GM18517 (cell line): ENCODE measurements around the gene CRYGB.
"Not testable (repeated sequence)": the region's sequence is repeated elsewhere in the genome, so short reads cannot be mapped to it uniquely, and the experiment has no call there.

ENCODE experiments used
- ATAC-seq: cut with Tn5 transposase; IDR thresholded peaks from one replicate; pipeline ENCODE4 v1.9.1; 2021; ENCODE audit warnings: mild to moderate bottlenecking, moderate library complexity; ENCODE audit not compliant: unreplicated experiment

The CRYGB gene

GRCh38 chr2:208150956-208151355 lies 5.0 kb upstream of the CRYGB start:
- no peak for ATAC-seq

- ATAC-seq, result no peak
These were observed 4.1 kb upstream of the CRYGB start for GRCh38 chr2:208150094-208150493.

GRCh38 chr2:208148803-208149202 lies 2.8 kb upstream of the CRYGB start:
- ATAC-seq, result no peak

- no peak for ATAC-seq
These were observed 1.8 kb upstream of the CRYGB start for GRCh38 chr2:208147759-208148158.

- ATAC-seq, result no peak
These were observed 1.1 kb upstream of the CRYGB start for GRCh38 chr2:208147008-208147407.

GRCh38 chr2:208142925-208143799 lies 2.8 kb downstream of the CRYGB start:
- ATAC-seq, result no peak

GRCh38 chr2:208142240-208142924 lies 3.6 kb downstream of the CRYGB start:
- ATAC-seq, result no peak

GRCh38 chr2:208139447-208139846 lies 6.5 kb downstream of the CRYGB start:
- ATAC-seq, result no peak

- not testable (repeated sequence) for ATAC-seq
These were observed 7.6 kb downstream of the CRYGB start for GRCh38 chr2:208138334-208138733.

GRCh38 chr2:208136716-208137094 lies 9.3 kb downstream of the CRYGB start:
- ATAC-seq, result no peak

GRCh38 chr2:208135794-208136715 lies 9.9 kb downstream of the CRYGB start:
- no peak for ATAC-seq

GRCh38 chr2:208134928-208135586 lies 10.9 kb downstream of the CRYGB start:
- ATAC-seq, result no peak

GRCh38 chr2:208130712-208131110 lies 15.2 kb downstream of the CRYGB start:
- no peak for ATAC-seq

GRCh38 chr2:208129744-208130711 lies 15.9 kb downstream of the CRYGB start, which contains the start of gene CRYGC:
Gene CRYGC (minus strand): TSS chr2:208129828. CDS start chr2:208129792, 36 bp downstream.
- ATAC-seq, result no peak

- ATAC-seq, result no peak
These were observed 17.8 kb downstream of the CRYGB start for GRCh38 chr2:208128136-208128535.

GRCh38 chr2:208127090-208127489 lies 18.9 kb downstream of the CRYGB start:
- no peak for ATAC-seq

GRCh38 chr2:208125251-208125650 lies 20.7 kb downstream of the CRYGB start:
- no peak for ATAC-seq

- not testable (repeated sequence) for ATAC-seq
These were observed 21.8 kb downstream of the CRYGB start, which contains the start of gene CRYGD for GRCh38 chr2:208124013-208124715. Gene CRYGD (minus strand): TSS chr2:208124524. CDS start chr2:208124473, 51 bp downstream.

GRCh38 chr2:208122248-208122647 lies 23.7 kb downstream of the CRYGB start:
- no peak for ATAC-seq
